Endometrial microvascular endothelial cells (primary cell): ENCODE results near the gene CMC2. TPM values are rescaled to one million over a fixed set of nuclear protein-coding genes. Genes with fewer than 3 reads are reported as not detected.

Experiments used
- in situ Hi-C: cut with HindIII; loops from 2 replicates; pipeline ENCODE4 v1.10.0; 2017; ENCODE audit warnings: low sequenced_read_pairs, low pct_unique_long_range_greater_than_20kb; ENCODE audit errors: inconsistent ontology term
- total RNA-seq: library from RNA; depleted of rRNA; stranded (reverse); fragments of >200 nt; gene quantifications from one replicate; pipeline ENCODE4 v1.2.3, GENCODE V29; 2015; ENCODE audit errors: inconsistent ontology term

CMC2 gene
- total RNA-seq, 1 donor from 2014 or later: 84.9 TPM

DNA sequence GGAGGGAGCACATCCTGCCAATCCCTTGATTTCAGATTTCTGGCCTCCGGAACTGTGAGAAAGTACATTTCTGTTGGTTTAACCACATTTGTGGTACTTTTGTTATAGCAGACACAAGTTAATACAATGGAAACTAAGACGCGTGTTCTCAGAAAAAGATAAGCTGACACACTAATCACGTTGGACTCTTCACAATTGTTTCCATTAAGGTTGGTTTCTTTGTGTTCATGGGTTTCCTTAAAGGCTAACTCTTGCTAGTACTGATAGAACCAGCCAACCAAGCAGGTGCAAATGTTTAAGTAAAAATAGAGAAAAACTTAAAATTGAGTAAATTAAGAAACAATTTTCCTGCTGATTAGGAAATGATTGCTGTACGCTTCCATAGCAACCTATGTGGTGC, 59.4 kb downstream of the CMC2 start:
- in situ Hi-C loops: no loop called here

DNA sequence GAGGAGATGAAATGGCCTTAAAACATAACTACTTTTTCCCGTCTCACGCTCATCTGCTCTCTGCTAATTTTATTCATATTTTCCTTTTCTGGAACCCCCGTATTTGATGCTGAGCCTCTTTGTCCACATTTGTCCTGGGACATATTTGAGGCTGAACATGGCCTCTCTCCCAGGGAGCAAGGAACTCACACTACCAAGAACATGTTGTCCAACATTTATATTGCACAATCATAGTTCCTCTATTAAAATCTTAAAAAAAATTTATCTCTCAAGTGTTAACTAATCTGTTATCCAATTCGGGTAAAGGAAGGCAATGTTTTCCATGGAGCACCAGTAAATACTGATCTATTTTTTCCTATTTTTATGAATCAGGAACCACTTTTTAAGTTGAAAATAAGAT, 60.2 kb downstream of the CMC2 start:
- in situ Hi-C loops: no loop called here

DNA sequence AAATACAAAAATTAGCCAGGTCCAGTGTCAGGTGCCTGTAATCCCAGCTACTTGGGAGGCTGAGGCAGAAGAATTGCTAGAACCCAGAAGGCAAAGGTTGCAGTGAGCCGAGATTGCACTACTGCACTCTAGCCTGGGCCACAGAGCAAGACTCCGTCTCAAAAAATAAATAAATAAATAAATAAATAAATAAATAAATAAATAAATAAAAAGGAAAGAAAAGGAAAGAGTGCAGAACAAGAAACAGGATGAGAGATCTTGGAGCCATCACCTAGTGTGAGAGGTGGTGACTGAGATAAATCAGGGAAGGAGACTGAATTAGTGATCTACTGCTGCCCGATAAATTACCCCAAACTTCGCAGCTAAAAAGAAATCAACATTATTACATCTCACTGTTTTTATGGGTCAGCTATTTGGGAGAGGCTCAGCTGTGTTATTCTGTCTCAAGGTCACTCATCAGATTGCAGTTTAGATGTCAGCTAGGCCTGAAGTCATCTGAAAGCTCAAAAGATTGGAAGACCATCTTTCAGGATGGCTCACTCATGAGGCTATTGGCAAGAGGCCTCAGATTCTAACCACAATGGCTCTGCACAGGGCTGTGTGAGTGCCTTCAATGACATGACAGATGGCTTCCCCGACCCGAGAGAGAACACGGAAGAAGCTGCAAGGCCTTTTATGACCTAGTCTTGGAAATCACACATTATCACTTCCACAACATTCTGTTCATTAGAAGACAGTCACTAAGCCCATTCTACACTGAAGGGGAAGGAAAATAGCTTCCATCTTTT, 66.4 kb downstream of the CMC2 start:
- in situ Hi-C loops: no loop called here

DNA sequence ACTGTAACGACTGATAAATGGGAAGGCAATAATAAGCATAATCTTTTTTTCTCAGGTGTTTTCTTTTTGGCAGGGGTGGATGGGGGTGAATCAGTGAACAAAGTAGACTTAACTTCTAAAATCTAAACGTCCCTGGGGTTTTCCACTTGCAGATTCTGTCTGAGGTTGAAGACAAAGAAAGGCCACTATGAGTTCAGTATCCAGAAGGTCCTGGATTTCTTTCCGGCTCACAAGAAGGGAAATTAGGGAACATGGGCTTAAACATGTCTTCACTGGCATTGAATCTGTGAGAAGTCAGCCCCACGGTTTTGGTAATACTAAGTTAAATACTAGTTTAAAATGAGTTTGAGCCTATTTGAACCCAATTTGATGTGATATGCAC, 67.8 kb downstream of the CMC2 start:
- in situ Hi-C loops: no loop called here

DNA sequence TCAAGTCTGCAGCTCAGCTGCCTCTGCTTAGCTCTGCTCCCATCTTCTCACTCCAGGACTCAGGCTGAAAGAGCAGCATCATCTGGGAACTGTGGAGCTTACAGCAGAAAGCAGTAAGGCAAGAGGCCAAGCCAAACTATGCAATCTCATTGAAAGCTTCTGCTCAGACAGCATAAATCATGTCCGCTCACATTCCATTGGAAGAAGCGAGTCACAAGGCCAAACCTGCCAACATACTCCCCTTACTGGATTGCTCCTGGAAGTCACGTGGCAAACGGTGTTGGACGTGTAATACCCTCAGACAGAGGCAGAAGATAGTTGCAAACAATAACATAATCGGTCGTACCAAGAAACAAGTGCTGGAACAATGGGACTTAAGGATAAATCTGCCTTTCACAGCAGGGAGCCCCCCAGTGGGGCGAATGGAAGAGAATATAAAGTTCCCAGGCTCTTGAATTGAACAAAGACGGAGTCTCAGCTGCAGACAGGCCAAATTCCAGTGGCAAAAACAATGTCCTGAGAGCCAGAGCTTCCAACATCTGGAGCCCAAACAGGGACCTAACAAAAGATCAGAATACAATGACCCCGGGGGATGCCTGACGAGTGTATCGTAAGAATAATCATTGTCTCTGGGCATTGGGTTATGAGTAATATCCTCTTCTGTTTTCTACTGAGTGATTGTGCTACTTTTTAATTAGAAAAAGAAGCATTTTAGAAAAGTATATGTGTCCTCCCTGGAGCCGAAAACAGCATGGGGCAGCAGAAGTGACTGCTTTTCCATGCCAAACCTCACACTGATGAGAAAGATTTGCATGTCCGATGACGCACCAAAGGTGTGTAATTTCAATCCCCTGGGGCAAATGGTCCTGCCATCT, 68.4 kb downstream of the CMC2 start:
- in situ Hi-C loops: no loop called here

DNA sequence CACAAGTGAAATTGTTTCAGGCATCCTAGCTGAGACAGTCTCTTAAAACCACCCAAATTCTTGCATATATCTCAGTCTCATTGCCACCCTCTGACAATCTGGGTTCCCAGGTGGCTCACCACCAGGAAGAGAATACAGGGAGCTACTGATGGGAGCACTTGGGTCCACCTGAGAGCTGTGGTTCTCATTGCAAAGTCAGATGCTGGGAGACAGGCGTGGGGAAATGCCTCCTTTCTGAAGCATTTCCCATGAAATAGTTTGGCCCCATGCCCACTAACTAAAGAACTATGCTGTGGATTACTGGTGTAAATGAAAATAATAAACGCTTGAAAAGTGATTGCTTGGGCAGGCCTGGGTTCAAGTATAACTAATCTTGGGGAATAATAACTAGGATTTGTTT, 70.3 kb downstream of the CMC2 start:
- in situ Hi-C loops: no loop called here

DNA sequence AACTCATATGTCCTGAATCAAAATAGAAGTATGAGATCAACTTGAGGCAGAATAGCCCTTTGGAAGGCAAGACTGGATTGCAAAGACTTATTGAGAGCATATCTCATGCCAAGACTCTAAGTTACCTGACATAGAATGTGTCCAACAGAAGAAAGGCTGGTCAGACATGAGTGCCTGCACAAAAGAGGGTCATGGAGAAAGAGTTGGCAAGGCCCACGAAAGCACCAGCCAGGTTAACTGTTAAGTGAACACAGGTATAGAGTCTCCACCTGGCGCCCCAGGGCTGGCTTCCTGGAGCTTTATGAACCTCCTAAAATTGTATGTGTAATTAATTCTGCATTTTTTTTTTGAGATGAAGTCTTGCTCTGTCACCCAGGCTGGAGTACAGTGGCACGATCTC, 71.0 kb downstream of the CMC2 start:
- in situ Hi-C loops: no loop called here

DNA sequence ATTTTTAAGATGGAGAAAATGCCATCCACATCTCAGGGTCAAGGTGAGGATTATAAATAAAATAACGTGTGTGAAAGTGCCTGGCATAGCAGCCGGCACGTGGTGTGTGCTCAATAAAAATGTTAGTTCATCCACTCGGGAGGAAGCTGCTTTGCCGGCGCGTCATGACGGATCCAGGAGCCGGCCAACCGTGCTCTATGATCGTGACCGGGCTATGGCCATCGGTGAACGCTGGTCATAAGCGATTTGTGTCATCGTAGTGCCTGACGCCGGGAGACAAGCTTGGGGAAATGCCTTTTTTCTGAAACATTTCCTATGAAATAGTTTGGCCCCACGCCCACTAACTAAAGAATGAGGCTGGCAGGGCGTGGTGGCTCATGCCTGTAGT, 74.0 kb downstream of the CMC2 start:
- in situ Hi-C loops: no loop called here

DNA sequence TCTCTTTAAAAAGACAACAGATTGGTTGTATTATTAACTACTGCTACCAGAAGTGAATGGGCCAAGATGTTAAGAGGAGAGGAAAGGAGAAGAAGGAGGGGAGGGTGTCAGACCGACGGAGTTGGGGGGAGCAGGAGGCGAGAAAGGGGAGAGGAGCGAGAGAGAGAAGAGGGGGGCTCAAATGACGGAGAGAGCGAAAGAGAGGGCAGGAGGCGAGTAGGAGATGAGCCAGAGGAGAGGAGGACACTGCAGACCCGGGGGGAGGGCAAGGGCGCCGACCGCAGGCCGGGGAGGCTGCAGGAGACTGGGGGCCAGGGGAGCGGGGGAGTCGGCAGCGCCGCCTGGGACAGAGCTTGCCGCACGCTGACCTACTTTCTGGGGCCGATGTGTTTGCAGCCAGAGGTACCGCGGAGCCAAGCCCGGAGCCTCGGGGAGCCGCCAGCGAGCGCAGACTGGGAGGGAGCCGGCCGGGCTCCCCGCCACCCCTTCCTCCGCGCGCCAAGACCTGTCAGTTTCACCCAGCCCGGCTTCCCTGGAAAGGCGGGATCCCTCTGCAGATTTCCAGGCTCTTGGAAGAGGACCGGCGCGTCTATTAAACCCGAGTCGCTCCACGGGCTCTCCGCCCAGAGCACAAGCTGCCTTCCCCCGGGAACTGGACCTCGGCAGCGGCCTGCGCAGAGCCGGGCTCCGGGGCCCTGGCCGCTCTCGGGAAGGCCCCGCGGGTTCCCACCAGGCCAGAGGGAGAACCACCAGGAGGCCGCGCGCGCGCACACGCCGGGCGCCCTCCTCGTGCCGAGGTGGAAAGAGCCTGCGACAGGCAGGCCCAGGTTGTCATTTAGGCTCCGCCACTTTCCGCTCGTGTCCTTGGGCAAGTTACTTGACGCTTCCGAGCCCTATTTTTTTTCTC, 74.6 kb downstream of the CMC2 start:
- in situ Hi-C loops: no loop called here

DNA sequence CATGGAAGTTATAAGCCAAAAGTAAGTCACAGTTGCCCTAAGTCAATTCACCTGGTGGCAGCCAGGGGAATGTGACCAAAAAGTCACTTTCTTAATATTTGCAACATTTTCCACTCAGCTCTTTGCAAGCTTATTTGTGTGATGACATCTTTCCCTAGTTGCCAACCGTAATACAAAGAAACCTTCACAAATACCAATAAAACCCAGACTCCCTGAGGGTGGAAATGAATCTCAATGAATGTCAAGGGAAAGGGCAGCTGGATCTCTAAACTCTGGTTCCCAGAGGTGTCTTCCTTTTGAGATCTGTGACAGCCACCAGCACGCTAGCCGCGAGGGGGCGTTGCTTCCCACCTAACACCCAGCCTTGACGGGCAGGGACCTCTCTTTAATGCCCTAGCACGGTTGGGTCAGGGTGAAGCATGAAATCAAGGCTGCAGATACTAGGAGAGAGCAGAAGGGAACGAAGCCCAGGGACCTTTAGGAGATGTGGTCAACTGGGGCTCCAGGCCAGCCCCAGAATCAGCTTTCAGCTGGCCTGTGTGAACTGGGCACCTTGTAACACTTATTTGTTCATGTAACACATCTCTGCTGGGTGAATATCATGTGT, 82.2 kb downstream of the CMC2 start:
- in situ Hi-C loops: no loop called here

DNA sequence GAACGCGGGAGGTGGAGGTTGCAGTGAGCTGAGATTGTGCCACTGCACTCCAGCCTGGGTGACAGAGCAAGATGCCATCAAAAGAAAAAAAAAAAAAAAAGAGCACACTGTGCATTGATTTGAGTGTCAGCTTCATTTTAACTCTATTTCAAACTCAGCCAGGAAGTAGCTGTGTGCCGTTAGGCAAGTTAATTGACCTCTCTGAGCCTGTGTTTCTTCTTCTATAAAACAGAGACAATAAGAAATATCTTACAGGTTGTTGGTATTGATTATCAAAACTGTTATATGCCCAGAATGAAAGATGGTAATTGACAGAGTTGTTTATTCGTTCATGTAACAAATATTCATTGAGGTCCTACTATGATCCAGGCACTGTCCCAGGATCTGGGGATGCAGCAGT, 83.3 kb downstream of the CMC2 start:
- in situ Hi-C loops: no loop called here

Other genes starting within 250 kb of the CMC2 start
- gene CDYL2, start 202.3 kb downstream of the CMC2 start, total RNA-seq: 17.6 TPM
- gene CENPN, start 329 bp upstream of the CMC2 start, total RNA-seq: 39.5 TPM
- 26.9 TPM for gene ATMIN, start 29.0 kb upstream of the CMC2 start, total RNA-seq
- 0.37 TPM for gene C16orf46, start 70.4 kb upstream of the CMC2 start, total RNA-seq
- 27.0 TPM for gene GCSH, start 89.5 kb upstream of the CMC2 start, total RNA-seq
- gene BCO1, start 231.8 kb upstream of the CMC2 start, total RNA-seq: not detected